ENCODE results near the gene PXDC1.
A peak's percentile ranks its signal among the peaks of the same experiment; 100 is the strongest.
"Not testable (repeated sequence)": the region's sequence is repeated elsewhere in the genome, so short reads cannot be mapped to it uniquely, and the experiment has no call there.

Gene PXDC1

GRCh38 chr6:3723966-3724365, 27.5 kb downstream of the PXDC1 start:
- Mint-ChIP-seq H3K4me1 (peaks cover 67% of the 10 kb centered on the region), H3K9me3 (peaks cover 5% of the 10 kb centered on the region), H3K27me3 (ENCODE audit: low read depth, poor library complexity) (peaks cover 7% of the 10 kb centered on the region), H3K27ac (no peak overlapping the region), H3K4me3 (no peak overlapping the region), H3K36me3 (ENCODE audit: low read depth) (no peaks in the 10 kb centered on the region)
- TF ChIP-seq CTCF (IDR thresholded peaks at IDR 0.05), result no peak
- DNase-seq, result no peak

- H3K27ac Mint-ChIP-seq, result peak overlapping the region; percentile 60
- H3K27me3 Mint-ChIP-seq (ENCODE audit: low read depth, poor library complexity), result peaks cover 7% of the 10 kb centered on the region
- no peak overlapping the region for H3K4me3 Mint-ChIP-seq
- no peak for TF ChIP-seq CTCF (IDR thresholded peaks at IDR 0.05)
- no peaks in the 10 kb centered on the region for H3K36me3 Mint-ChIP-seq (ENCODE audit: low read depth)
- DNase-seq, result no peak
- peaks cover 5% of the 10 kb centered on the region for H3K9me3 Mint-ChIP-seq
- H3K4me1 Mint-ChIP-seq, result peaks cover 74% of the 10 kb centered on the region
Measured at GRCh38 chr6:3723251-3723650, 28.3 kb downstream of the PXDC1 start.

GRCh38 chr6:3722785-3723184, 28.7 kb downstream of the PXDC1 start:
- peaks cover 5% of the 10 kb centered on the region for H3K9me3 Mint-ChIP-seq
- peaks cover 7% of the 10 kb centered on the region for H3K27me3 Mint-ChIP-seq (ENCODE audit: low read depth, poor library complexity)
- H3K27ac Mint-ChIP-seq, result peak overlapping the region; percentile 60
- peaks cover 73% of the 10 kb centered on the region for H3K4me1 Mint-ChIP-seq
- no peak overlapping the region for H3K4me3 Mint-ChIP-seq
- TF ChIP-seq CTCF (IDR thresholded peaks at IDR 0.05), result no peak
- DNase-seq, result no peak
- H3K36me3 Mint-ChIP-seq (ENCODE audit: low read depth), result no peaks in the 10 kb centered on the region

GRCh38 chr6:3721810-3722621, 29.5 kb downstream of the PXDC1 start:
- Mint-ChIP-seq H3K27ac (no peak overlapping the region), H3K4me3 (no peak overlapping the region), H3K36me3 (ENCODE audit: low read depth) (no peaks in the 10 kb centered on the region), H3K4me1 (peaks cover 66% of the 10 kb centered on the region), H3K27me3 (ENCODE audit: low read depth, poor library complexity) (peaks cover 4% of the 10 kb centered on the region), H3K9me3 (peaks cover 5% of the 10 kb centered on the region)
- no peak for TF ChIP-seq CTCF (IDR thresholded peaks at IDR 0.05)
- no peak for DNase-seq

- not testable (repeated sequence) for DNase-seq; H3K4me3 Mint-ChIP-seq; H3K36me3 Mint-ChIP-seq (ENCODE audit: low read depth); H3K27me3 Mint-ChIP-seq (ENCODE audit: low read depth, poor library complexity); H3K27ac Mint-ChIP-seq
- Mint-ChIP-seq H3K9me3 (peaks cover 10% of the 10 kb centered on the region), H3K4me1 (peaks cover 53% of the 10 kb centered on the region)
Measured at GRCh38 chr6:3720770-3721169, 30.7 kb downstream of the PXDC1 start.

- Mint-ChIP-seq H3K27ac (peak overlapping the region; percentile 7), H3K9me3 (peaks cover 17% of the 10 kb centered on the region), H3K36me3 (ENCODE audit: low read depth) (peaks cover 5% of the 10 kb centered on the region), H3K4me3 (peak overlapping the region; percentile 21), H3K27me3 (ENCODE audit: low read depth, poor library complexity) (peaks cover 4% of the 10 kb centered on the region), H3K4me1 (peaks cover 51% of the 10 kb centered on the region)
- TF ChIP-seq CTCF (IDR thresholded peaks at IDR 0.05), result no peak
- no peak for DNase-seq
Measured at GRCh38 chr6:3719462-3720308, 31.8 kb downstream of the PXDC1 start.

Data from nephron progenitor cell (in vitro differentiated cells).